ENCODE data around the gene WWOX.

The WWOX gene

DNA sequence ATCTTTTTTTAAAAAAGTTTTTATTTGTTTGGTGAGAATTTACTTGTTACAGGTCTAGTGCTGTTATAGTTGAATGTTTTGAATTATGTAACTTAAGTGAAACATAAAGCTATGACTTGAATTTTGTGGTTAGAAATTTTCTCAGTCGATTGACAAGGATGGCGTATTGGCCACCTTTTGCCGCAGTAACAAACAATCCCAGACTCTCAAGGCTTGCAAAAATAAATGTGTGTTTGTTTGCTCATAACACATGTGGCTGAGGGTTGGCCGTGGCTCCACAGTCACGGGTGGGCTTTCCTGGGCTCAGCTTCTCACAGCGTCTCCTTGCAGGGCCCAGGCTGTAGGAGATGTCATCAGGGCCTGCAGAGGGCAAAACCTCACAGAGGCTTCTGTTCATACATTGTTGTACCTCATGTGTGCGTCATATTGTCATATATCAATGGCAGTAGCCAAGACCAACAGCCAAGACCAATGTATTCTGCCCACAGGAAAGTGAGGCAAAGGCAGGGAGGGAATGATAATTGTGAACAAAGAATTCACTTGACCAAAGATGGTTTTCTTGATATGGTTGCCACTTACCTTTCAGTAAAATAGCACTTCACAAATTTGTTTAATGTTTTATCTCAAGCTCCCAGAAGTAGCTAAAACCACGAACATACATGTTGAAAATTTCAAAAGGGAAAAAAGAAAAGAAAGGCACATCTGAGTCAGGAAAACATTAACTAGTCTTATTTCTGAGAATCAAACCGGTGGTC, 93.5 kb downstream of the WWOX start:
- DNase-seq (ENCODE audit: low read depth in 1 of 2, low spot score in 1 of 2): no peak

DNA sequence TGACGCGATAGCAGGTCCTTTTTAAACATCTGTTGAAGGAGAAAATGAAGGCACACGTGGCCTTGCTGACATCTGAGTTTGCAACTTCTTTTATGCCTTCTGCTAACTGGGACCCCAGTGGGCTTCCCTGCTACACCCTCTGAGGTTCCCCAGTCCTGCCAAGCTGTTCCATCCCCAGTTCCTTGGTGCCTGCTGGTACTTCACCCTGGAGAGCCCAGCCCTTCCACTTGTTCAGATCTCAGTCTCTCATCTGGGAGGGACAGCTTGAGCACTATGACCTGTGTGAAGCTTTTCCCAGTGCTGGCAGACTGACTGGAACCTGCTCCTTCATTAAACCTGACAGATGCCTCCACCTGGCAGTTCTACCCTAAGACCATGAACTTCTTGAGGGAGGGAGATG, 95.5 kb downstream of the WWOX start:
- no peak for DNase-seq (ENCODE audit: low read depth in 1 of 2, low spot score in 1 of 2)

DNA sequence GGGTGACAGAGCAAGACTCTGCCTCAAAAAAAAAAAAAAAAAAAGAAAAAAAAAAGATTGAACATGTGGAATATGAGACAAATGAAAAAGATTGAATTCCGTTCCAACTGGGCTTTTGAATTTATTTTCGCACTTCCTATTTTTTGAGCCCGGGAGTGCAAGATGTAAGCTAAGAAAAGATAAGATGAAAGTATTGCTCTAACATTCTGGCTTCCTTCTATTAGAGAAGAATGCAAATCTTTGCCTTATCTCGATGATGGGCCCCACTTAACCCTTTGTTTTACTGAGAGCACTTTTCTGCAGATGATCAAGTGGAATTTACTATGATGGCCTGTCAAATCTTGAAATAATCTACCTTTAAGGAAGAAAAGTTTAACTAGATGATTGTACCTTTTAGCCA, 96.3 kb downstream of the WWOX start:
- DNase-seq (ENCODE audit: low read depth in 1 of 2, low spot score in 1 of 2): no peak

DNA sequence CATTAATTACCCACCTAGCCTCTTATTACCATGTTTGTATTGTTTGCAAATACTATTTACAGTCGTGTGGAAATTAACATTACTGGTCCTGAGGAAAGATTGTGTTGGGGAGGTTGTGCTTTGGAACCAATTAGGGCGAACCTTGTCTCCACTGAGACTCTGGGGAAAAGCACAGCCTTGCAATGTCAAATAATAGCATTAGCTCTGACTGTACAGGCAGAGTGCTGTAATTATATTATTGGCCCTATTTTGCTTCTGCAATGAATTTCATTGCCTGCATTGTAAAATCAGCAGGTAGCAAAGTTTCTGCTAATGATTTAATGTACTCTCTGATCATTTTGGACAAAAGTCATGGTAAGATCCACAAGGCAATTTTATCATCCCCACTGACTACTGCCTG, 97.0 kb downstream of the WWOX start:
- DNase-seq (ENCODE audit: low read depth in 1 of 2, low spot score in 1 of 2): no peak

DNA sequence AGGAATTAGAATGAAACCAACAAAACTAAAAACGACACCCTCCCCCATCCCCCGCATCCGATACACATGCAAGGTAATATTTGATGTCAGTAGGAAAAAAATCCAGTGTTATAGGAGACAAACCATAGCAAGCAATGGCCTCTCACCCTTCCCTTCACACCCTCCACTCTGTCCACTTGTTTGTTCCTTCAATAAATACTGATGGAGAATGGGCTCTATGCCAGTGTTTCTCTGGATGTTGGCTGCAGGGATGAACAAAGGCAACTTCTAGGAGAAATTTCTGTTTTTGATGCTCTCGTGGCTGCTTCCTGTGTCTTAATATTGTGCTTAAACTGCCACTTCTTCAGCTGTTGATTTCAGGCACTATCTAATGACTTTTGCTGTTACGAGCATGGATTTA, 98.8 kb downstream of the WWOX start:
- no peak for DNase-seq (ENCODE audit: low read depth in 1 of 2, low spot score in 1 of 2)

DNA sequence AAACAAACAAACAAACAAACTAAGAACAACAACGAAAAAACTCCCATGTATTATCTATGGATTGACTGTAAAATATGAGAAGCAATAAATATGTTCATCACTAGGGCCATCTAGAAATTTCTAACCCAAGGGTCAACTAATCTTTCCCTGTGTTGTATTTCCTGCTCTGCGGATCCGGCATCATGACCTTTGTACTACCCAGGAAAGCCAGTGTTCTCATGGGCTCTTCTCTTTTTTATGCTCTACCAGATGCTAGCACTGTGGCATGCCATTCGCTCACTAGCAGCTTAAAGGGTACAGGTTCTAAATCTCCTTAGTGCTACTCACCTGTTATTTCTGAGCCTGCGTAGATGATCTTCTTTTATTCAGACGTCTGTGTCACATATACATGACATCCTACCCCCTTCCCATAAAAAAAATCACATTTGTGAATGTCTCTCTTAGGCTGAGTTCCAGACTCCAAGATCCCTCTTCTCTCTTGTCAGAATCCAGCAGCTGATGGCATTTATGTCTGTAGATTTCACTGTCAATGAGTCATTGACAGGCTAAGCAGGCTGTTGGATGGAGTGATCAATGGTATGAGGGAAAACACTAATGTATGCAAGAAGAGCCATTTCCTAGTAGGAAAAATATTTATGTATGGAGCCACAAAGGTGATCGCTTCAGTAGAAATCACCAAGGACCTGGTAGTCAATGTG, 100.0 kb downstream of the WWOX start:
- no peak for DNase-seq (ENCODE audit: low read depth in 1 of 2, low spot score in 1 of 2)

DNA sequence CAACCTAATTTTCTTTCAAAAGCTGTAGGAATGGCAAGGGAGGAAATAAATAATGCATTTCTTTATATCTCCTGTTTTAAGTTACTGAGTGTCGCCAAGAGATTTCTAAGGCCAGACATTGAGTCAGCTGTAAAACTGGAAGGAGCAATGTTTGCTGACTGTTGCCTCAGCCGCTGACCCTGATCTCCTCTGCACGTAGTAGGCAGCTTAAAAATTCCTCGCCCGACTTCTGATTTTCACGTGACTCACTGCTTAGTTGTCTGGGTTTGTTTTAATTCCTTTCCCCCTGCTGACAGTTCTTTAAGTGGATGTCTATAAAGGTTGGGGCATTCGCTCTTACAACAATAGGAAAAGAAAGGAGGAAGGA, 100.6 kb downstream of the WWOX start:
- no peak for DNase-seq (ENCODE audit: low read depth in 1 of 2, low spot score in 1 of 2)

DNA sequence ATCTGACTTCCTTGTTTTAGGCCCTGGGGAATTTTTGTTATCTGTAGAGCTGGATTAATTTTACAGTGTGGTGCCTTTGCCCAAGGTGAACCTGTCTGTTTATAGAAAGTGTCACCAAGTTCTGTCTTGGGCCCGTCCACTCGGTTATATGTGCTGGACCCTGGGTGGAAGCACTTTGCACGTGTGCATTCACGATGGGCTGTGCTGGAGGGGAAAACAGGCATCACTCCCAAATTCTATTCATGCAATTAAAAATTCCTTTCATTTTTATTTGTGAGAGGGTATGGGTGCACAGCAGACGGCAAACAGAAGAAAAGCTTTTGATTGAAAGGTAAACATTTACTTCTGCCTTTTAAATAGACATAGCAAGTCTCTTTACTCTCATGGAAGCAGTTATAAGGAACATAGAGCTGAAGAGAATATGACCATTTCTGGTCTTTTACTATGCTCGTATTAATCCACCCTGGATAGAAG, 101.2 kb downstream of the WWOX start:
- no peak for DNase-seq (ENCODE audit: low read depth in 1 of 2, low spot score in 1 of 2)

DNA sequence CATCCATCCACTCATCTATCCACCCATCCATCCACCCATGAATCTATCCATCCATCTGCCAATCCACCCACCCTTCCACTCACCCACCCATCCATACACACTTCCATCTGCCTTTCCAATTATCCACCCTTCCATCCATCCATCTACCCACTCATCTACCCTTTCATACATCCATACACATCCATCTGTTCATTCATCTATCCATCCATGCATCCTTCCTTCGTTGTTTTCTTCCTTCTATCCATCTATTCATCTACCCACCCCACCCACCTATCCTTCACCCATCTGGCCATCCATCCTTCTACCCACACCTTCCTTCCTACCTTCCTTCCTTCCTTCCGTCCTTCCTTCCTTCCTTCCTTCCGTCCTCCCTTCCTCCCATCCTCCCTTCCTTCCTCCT, 106.1 kb downstream of the WWOX start:
- DNase-seq (ENCODE audit: low read depth in 1 of 2, low spot score in 1 of 2): no peak

DNA sequence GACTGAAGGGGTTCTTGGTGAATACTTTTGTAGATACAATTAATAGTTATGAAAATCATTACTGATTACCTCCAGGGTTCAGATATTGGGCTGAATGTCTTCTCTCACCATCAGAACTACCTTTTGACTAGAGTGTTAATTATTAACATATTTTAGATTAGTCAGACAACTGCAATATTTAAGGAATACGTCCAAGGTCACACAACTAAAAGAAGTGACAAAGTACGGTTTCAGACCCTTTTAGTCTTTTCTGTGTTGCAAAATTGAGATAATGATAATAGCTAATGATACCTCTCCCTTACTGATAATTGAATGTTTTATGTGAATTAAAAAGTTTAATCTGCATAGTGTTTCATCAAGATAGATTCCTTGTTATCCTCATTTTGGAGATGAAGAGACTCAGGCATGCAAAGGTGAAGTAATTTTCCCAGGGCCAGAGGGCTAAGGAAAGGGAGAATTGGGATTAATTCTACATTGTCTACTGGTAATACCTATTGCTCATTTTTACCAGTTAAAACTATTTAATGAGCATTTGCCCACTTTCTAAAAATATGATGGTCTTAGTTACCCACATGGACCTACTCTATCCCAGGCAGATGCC, 107.3 kb downstream of the WWOX start:
- DNase-seq (ENCODE audit: low read depth in 1 of 2, low spot score in 1 of 2): no peak

DNA sequence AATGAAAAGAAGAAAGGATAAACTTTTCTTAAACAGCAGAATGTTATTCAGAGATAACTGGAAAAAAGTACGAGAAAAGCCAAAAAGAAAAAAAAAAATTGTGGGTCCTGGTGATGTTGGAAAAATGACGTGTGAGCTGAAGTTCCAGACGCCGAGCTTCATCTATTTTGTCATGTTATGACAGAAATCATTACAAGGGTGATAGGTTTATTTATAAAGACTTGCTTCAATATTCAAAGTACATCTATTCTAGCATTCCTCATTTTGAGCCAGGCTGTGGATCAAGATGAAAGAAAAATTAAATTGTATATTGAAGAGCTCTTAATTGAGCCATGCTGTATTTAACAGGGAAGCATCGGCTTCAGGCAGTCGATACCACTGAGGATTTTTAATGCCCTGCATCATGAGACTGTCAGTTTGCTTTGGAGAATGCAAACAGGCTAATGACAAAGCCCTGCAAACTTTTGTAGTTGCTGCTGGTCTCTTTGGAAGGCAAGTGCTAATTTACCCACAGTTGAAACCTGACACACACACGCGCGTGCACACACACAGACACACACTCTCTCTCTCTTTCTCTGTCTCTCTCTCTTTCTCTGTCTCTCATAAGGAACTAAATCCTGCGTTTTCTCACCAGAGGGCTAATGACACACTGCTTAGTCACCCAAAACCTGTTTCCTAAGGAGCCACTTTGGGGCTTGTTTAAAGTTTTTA, 110.7 kb downstream of the WWOX start:
- no peak for DNase-seq (ENCODE audit: low read depth in 1 of 2, low spot score in 1 of 2)

DNA sequence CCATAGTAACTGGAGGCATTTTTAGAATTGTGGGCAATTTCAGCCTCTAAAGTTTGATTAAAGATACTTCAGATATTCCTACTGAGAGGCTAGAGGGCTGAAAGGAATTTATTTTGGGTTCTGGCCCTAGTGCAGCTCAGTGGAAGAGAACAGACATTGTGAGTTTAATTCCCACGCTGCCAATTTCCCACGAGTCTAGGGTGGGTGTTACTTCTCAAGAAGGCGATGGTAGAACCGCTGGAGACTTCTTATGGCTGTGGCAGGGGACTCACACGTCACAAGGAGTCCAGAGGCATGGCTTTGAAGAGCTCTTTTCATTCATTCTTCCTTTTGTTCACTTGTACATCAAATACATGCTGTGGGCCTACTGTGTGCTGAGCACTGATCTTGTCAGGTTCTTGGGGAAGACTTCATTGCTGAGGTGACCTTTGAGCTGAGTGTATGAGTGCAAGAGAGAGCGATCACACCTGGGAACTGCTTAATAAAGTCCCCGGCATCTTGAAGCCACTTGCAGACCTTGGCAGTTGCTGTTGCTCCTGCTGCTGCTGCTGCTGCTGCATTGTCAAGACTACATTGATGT, 111.7 kb downstream of the WWOX start:
- no peak for DNase-seq (ENCODE audit: low read depth in 1 of 2, low spot score in 1 of 2)

DNA sequence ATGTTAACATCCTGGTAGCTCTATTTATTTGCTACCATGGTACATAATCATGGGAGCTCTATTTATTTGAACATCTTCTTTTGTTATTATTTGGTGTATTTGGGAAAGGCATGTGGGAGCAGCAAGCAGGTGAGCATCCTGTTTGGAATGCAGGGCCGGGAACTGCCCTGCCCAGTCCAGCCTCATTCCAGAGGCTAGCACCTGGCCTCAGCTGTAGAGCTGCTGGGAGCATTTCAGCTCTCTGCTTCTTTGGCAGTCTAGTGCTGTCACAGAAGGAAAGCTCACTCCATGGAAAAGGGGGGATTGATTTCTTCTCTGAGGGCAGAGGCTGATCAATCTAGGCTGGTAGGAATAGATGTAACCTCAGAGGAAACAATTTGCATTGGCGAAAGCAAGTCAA, 112.5 kb downstream of the WWOX start:
- DNase-seq (ENCODE audit: low read depth in 1 of 2, low spot score in 1 of 2): no peak

DNA sequence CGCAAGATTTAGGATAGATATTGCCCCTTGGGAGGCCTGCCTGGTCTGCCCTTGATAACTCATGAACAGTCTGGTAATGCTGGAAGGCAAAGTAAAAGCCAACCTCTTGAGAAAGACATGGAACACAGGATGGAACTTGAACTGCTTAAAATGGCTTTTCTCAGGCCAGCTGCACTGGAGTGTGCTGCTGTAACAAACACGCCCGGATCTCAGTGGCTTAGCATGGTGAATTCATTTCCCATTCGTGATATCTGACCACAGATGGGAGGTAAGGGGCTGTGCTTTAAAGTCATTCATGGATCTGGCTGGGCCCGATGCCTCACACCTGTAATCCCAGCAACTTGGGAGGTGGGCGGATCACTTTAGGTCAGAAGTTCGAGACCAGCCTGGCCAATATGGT, 113.2 kb downstream of the WWOX start:
- DNase-seq (ENCODE audit: low read depth in 1 of 2, low spot score in 1 of 2): no peak

DNA sequence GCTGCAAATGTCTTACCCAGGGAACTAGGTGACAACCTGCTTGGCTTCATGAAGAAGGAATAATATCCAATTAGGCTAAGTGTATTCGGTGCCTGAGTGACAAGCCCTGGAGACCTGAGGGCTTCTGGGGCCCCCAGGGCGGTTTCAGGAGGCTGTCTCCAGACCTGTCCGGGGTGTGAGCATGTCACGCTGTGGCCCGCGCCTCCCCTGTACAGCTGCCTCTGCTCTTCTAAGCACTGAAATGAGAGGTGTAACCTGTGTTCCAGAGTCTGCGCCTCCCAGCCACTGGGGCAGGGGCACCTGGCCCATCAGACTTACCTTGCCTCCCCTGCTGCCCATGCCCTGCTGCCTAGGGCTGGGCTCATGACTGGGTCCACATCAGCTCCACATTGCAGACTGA, 114.3 kb downstream of the WWOX start:
- no peak for DNase-seq (ENCODE audit: low read depth in 1 of 2, low spot score in 1 of 2)

DNA sequence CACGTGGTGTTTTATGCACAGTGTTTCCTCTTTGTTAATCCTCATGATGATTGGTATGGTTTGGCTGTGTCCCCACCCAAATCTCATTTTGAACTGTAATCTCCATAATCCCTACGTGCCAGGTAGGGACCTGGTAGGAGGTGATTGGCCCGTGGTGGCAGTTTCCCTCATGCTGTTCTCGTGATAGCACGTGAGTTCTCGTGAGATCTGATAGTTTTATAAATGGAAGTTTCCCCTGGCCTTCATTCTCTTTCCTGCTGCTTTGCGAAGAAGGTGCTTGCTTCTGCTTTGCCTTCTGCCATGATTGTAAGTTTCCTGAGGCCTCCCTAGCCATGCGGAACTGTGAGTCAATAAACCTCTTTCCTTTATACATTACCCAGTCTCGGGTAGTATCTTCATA, 115.8 kb downstream of the WWOX start:
- no peak for DNase-seq (ENCODE audit: low read depth in 1 of 2, low spot score in 1 of 2)

DNA sequence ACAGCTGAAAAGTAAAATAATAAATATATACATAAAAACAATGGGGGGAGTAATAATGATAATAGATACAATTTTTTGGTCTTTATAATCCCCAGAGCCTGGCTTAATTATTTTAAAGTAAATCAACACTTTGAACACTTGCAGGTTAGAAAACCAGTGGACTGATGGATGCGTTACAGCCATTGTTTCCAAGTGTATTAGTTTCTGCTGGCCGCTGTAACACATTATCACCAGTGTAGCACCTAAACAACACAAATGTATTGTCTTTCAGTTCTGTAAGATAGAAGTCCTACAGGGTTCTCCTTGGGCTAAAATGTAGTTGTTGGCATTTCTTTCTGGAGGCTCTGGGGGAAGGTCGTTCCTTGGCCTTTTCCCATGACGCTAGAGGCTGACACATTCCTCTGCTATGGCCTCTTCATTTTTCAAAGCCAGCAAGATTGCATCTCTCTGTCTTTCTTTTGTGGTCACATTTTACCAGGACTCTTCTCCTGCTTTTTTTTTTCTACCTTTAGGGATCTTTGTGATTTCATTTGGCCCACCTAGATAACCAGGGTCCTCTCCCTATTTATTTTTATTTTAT, 116.8 kb downstream of the WWOX start:
- no peak for DNase-seq (ENCODE audit: low read depth in 1 of 2, low spot score in 1 of 2)

DNA sequence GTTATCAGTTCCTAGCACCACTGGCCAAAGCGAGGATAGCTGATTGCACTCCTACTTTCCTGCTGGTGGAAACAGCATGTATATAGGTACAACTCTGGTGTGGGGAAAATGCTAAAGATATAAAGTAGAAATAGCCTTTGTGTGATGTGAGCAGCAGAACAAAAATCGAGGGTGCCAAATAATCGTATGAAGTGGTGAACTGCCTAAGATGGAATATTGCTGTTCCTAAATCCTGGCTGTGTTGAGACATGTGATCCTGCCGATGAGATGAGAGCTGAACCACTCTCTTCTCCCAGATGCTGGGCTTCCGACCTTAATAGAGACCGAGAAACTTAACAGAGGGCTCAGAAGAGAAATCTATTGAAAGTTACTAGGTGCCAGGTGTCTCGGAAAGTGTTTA, 117.8 kb downstream of the WWOX start:
- DNase-seq (ENCODE audit: low read depth in 1 of 2, low spot score in 1 of 2): no peak

DNA sequence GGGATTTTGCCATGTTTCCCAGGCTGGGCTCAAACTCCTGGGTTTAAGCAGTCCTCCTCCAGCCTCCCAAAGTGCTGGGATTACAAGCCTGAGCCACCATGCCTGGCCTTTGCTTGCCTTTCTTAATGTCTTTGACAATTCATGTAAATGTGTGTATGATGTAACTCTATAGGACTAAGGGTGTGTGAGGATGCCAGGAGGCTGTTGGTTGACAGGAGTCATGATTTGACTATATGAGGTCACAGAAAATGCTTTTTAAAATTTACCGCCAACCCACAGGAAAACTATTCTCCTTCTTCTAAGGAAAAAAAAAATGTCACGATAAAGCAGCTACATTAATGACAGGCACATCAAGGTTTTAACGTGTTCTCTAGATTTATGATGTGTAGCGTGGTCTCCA, 118.8 kb downstream of the WWOX start:
- no peak for DNase-seq (ENCODE audit: low read depth in 1 of 2, low spot score in 1 of 2)

DNA sequence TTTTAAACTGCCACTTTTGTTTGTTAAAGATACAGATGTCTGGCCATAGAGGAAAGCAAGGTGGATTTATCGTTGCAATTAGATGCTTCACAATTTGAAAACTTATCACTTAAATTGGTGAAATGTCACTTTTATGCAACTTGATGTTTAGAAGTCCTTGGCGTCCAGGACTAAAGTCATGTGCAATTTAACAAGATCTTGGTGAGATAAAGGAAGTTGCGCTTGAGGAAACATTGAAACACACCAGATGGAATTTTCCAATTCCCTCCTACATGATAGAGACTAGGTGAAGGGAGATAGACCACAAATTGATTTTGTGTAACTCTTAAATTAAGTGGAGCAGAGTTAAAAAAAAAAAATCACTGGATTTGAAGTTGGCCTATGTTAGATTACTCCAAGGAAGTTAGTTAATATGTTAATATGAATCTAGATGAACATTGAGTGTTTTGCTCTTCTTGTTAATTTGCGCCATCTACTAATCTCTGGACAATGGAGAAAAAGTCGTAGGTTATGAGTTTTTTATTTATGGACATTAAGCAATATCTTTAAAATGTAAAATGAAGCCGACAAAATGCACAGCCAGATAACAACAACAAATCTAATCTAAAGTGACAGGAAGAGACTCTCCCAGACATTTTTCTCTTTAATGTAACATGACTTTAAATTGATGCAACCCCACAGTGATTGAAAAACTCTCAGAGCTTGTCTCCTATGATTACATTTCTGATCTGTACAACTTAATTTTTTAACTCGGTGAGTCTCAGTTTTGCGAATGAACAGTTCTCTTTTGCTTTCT, 119.6 kb downstream of the WWOX start:
- DNase-seq (ENCODE audit: low read depth in 1 of 2, low spot score in 1 of 2): no peak

All from activated T-helper 1 cell treated with anti-CD3 and anti-CD28 coated beads, Interleukin-2, amount 50 U/mL, for 16 hours (primary cell).